ENCODE measurements around the gene BCAS4.
A peak's percentile ranks its signal among the peaks of the same experiment; 100 is the strongest.

The BCAS4 gene

DNA sequence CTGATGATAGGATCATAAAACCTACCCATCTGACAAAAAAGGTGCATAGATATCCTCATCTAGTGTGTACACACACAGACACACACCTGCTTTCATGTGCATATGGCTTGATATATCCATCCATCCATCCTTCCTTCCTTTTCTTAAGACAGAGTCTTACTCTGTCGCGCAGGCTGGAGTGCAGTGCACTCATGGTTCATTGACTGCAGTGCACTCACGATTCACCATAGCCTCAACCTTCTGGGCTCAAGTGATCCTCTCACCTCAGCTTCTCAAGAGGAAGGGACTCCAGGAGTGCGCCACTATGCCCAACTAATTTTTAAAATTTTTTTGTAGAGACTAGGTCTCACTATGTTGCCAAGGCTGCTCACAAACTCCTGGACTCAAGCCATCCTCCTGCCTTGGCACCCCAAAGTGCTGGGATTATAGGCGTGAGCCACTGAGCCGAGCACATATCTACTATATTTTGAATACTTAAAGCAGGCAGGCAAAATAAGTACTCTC is 109.3 kb downstream of the BCAS4 start:
- TF ChIP-seq, protein P1, sequence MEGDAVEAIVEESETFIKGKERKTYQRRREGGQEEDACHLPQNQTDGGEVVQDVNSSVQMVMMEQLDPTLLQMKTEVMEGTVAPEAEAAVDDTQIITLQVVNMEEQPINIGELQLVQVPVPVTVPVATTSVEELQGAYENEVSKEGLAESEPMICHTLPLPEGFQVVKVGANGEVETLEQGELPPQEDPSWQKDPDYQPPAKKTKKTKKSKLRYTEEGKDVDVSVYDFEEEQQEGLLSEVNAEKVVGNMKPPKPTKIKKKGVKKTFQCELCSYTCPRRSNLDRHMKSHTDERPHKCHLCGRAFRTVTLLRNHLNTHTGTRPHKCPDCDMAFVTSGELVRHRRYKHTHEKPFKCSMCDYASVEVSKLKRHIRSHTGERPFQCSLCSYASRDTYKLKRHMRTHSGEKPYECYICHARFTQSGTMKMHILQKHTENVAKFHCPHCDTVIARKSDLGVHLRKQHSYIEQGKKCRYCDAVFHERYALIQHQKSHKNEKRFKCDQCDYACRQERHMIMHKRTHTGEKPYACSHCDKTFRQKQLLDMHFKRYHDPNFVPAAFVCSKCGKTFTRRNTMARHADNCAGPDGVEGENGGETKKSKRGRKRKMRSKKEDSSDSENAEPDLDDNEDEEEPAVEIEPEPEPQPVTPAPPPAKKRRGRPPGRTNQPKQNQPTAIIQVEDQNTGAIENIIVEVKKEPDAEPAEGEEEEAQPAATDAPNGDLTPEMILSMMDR (conservative IDR thresholded peaks at IDR 0.05; ENCODE audit: low read depth), result no peak
- CTCF ChIA-PET, result interaction anchor here (1.3 kb wide), 1 partner anchor 109 kb away, joined by 5 read pairs; the partner anchor contains the start of gene BCAS4
- no peak for DNase-seq (ENCODE audit: low spot score)
- no peak overlapping the region for H3K27ac ChIP-seq
- POLR2A ChIA-PET (ENCODE audit: low non-redundant PET), result no interaction called here

DNA sequence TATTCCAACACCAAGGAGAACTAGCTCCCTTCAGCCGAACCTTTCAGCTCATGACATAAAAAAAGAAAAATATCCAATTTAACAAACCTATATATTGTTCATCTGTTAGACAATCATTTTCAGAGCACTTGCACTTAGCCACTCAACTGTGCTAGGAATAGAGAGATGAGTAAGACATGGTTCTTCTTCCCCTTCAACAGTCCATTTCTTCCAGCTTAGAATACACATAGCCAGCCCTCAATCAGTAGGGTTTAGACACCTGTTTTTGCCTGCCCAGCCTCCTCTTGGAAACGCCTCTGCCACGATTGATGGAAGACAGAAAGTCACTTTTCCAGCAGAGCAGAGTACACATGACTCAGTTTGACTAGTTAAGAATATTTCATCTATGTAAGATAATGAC is 114.6 kb downstream of the BCAS4 start:
- no peak overlapping the region for H3K27ac ChIP-seq
- ChIA-PET CTCF (interaction anchor here (0.5 to 5.9 kb wide), 8 partner anchors 15 to 243 kb away, joined by 3 to 21 read pairs (median 4); partner anchors contain the start of gene BCAS4), POLR2A (ENCODE audit: low non-redundant PET) (interaction anchor here (0.6 kb wide), 1 partner anchor 179 kb away, joined by 4 read pairs; no protein-coding TSS in a partner anchor)
- no peak for DNase-seq (ENCODE audit: low spot score)
- TF ChIP-seq, protein P1 (conservative IDR thresholded peaks at IDR 0.05; ENCODE audit: low read depth), result no peak

DNA sequence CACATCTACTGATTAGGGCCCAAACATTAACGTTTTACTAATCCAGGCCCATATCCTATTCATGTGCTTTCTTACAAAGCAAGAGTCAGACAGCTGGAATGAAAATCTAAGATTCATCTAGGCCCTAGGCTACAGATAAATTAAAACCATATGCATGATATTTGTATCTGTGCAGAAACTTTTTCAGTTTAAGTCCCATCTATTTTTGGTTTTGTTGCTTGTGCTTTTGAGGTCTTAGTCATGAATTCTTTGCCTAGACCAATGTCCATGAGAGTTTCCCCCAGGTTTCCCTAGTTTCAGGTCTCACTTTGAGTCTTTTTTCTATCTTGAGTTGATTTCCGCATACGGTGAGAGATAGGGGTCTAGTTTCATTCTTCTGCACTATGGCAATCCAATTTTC is 116.2 kb downstream of the BCAS4 start:
- POLR2A ChIA-PET (ENCODE audit: low non-redundant PET), result no interaction called here
- CTCF ChIA-PET, result interaction anchor here (0.7 to 5.9 kb wide), 3 partner anchors 16 to 116 kb away, joined by 3 to 21 read pairs (median 7); partner anchors contain the start of gene BCAS4
- no peak for DNase-seq (ENCODE audit: low spot score)
- TF ChIP-seq, protein P1 (conservative IDR thresholded peaks at IDR 0.05; ENCODE audit: low read depth), result no peak
- H3K27ac ChIP-seq, result no peak overlapping the region

DNA sequence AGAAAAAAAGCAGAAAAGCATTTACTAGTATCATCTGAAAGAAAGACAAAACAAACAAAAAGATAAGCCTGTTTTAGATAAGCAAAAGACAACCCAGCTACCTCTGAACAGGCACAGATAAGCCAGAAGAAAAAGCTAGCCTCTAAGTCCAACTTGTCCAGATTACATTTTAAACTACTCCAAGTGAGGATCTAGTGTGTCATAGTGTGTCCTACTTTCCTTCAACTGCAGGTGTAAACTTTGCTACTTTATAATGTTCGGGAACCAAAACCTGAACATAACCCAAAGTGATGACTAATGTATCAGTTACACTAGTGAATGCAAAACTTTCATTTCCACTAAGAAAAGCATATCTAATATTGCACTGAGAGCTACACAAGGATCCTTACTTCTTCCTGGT is 116.9 kb downstream of the BCAS4 start:
- POLR2A ChIA-PET (ENCODE audit: low non-redundant PET), result no interaction called here
- TF ChIP-seq, protein P1 (conservative IDR thresholded peaks at IDR 0.05; ENCODE audit: low read depth), result no peak
- CTCF ChIA-PET, result interaction anchor here (0.7 to 5.9 kb wide), 2 partner anchors 17 to 117 kb away, joined by 3 to 21 read pairs; partner anchors contain the start of gene BCAS4
- DNase-seq (ENCODE audit: low spot score), result no peak
- H3K27ac ChIP-seq, result no peak overlapping the region

DNA sequence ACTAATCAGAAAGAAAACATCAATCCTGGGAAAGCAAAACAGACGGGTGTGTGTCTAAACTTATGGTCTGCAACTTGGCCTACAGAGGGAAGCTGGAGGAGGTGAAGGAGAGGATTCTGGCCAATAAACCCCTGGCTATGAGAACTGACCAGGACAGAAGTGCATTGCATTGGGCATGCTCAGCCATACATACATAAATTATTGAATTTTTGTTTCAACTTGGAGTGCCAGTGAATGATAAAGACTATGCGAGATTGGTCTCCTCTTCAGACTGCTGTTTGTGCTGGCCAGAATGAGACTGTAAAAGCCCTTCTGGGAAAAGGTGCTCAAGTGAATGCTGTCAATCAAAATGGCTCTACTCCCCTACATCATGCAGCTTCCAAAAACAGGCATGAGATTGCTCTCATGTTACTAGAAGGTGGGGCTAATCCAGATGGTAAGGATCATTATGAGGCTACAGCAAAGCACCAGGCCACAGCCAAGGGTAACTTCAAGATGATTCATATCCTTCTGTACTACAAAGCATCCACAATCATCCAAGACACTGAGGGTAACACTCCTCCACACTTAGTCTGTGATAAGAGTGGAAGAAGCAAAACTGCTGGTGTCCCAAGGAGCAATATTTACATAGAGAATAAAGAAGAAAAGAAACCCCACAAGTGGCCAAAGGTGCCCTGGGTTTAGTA is 119.0 kb downstream of the BCAS4 start:
- ChIA-PET CTCF (interaction anchor here (0.6 to 1.1 kb wide), 3 partner anchors 16 to 245 kb away, joined by 3 to 4 read pairs (median 3); partner anchors contain the start of gene ADNP), POLR2A (ENCODE audit: low non-redundant PET) (no interaction called here)
- no peak overlapping the region for H3K27ac ChIP-seq
- peak; percentile 66 for DNase-seq (ENCODE audit: low spot score)
- TF ChIP-seq, protein P1 (conservative IDR thresholded peaks at IDR 0.05; ENCODE audit: low read depth), result no peak

DNA sequence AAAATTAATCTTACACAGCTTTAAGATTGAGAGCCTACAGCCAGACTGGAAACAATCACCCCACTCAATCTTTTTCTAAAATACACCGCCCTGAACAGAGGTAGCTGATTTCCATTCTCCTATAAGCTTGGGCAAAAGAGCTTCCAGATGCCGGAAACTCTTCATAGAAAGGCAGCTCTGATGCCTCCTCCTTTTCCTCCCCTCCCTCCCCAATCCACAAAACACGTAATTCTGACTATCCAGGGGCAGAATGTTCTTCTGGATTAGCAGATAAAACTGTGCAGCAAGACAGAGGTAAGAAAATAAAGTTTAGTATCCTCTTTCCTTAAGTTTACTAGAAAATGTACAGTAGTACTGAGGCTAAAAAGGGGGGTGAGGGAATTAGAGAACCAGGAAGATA is 120.6 kb downstream of the BCAS4 start:
- H3K27ac ChIP-seq, result no peak overlapping the region
- TF ChIP-seq, protein P1 (conservative IDR thresholded peaks at IDR 0.05; ENCODE audit: low read depth), result no peak
- no peak for DNase-seq (ENCODE audit: low spot score)
- CTCF ChIA-PET, result no interaction called here
- POLR2A ChIA-PET (ENCODE audit: low non-redundant PET), result no interaction called here
